Psoas muscle (tissue), 8 donors: Measurements from ENCODE around the gene ACAD11. TPM values are rescaled to one million over a fixed set of nuclear protein-coding genes. Genes with fewer than 3 reads are reported as not detected.

Source experiments
- ATAC-seq, 4 donors: fragments of 200-7000 bp; cut with Tn5 transposase; one replicate each; pipeline ENCODE4 v1.9.1; 2020; ENCODE audit warnings: moderate library complexity in 3 of 4, mild to moderate bottlenecking in 2 of 4
- DNase-seq, 2 donors: peaks; one replicate each; pipeline ENCODE4 v3.0.0-alpha.2; 2020
- H3K27ac ChIP-seq: fragments of 200-600 bp; one replicate; pipeline ENCODE4 v1.8.0; 2022
- H3K27me3 ChIP-seq, 3 donors: fragments of 200-600 bp in 1 of 3; one replicate each; pipeline versions ENCODE4 v1.6.1 to v1.8.0; 2013 to 2022; ENCODE audit warnings: low read length in 2 of 3, mild to moderate bottlenecking in 2 of 3, moderate library complexity in 1 of 3; ENCODE audit not compliant: insufficient read depth in 3 of 3
- H3K36me3 ChIP-seq, 2 donors: fragments of 200-600 bp in 1 of 2; one replicate each; pipeline versions ENCODE4 v1.6.1 to v1.8.0; 2013 to 2022; ENCODE audit warnings: low read depth in 1 of 2, mild to moderate bottlenecking in 1 of 2, moderate library complexity in 1 of 2; ENCODE audit not compliant: insufficient read depth in 1 of 2
- H3K4me1 ChIP-seq: fragments of 200-600 bp; one replicate; pipeline ENCODE4 v1.8.0; 2022
- H3K4me3 ChIP-seq: fragments of 200-600 bp; one replicate; pipeline ENCODE4 v1.8.0; 2022; ENCODE audit warnings: mild to moderate bottlenecking
- H3K9me3 ChIP-seq: fragments of 200-600 bp; one replicate; pipeline ENCODE4 v1.8.0; 2022
- WGBS, 3 donors: extraction: QIAGEN DNeasy Blood & Tissue Kit; methylation state at CpG; one replicate each; pipeline versions ENCODE4 v1.1.6 to v1.1.7; 2013; 5-methylcytosine and 5-hydroxymethylcytosine counted together
- intact Hi-C, 2 donors: fragments of 100-400 bp; cut with DNase I; formaldehyde crosslinking; loops; one replicate each; pipeline versions ENCODE4 v1.11.0 to v1.14.2; 2022
- polyA plus RNA-seq, 3 donors: library from polyadenylated mRNA; stranded (reverse); fragments of 200-250 nt; gene quantifications; one replicate each; pipeline ENCODE4 v1.2.3, GENCODE V29; 2013
- total RNA-seq, 4 donors: library from RNA; stranded (reverse); fragmentation: NEBNext Ultra II Directional in 2 of 4; extraction: Animal tissue kit (Norgen Biotek cat#: 25700) in 2 of 4; gene quantifications; one replicate each; pipeline versions ENCODE4 v1.2.1 to v1.2.4, GENCODE V29; 2021 to 2023
- TF ChIP-seq, protein P1 (sequence below): fragments of 200-600 bp; IDR thresholded peaks from one replicate; pipeline ENCODE4 v1.8.0; 2022; ENCODE audit warnings: antibody characterized with exemption
- donor health status: healthy with polysubstance abuse.
- donor health status: DM: no; HTN: no; CAD: no; lungs with moderate emphysema.
- donor health status: Bipolar disorder and iron deficiency.
- donor health status: healthy.
- donor health status: DM: yes; HTN: yes; CAD: no.
- donor health status: DM: no; HTN: no; CAD: no.
- donor health status: DM: no; HTN: no; CAD: no.
- donor health status: DM: yes; HTN: yes; CAD: no.

The ACAD11 gene
- total and polyA plus RNA-seq, 7 donors: 1.8 to 7.5 (median 5.7) TPM

DNA sequence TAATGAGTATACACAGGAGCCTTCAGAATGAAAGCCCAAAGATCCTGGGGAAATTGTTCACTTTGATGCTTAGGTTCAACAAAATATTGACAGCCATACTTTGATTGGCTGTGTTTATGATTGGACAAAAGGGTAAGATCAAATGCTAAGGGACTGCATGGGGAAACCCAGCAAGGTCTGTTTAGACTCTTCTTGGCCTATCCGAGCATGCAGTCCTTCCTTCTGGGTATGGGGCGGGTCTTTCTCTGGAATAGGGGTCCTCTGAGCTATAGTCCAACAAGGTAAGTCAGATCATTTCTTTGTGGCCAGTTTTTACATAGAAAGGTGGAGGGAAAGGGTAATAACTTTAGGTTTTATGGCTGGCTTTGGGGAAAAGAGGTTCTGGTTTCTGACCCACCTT lies 115.5 kb downstream of the ACAD11 start:
- intact Hi-C loops: no loop called here

GRCh38 chr3:132543011-132543739 lies 116.4 kb downstream of the ACAD11 start:
- DNase-seq: no peak

More for the DNA sequence above, 115.5 kb downstream of the ACAD11 start:
- Histone ChIP-seq H3K9me3 (no peaks in the 10 kb centered on the region), H3K36me3 (peaks cover 2 to 32% of the 10 kb centered on the region in 2 donors), H3K27ac (no peak overlapping the region), H3K4me1 (no peaks in the 10 kb centered on the region), H3K27me3 (no peaks in the 10 kb centered on the region), H3K4me3 (no peak overlapping the region)
- 93 to 98% (median 94%) methylated on average over 2 of the region's 2 CpGs for WGBS, 3 donors
- ATAC-seq (no peak), DNase-seq (no peak)
- TF ChIP-seq, protein P1, sequence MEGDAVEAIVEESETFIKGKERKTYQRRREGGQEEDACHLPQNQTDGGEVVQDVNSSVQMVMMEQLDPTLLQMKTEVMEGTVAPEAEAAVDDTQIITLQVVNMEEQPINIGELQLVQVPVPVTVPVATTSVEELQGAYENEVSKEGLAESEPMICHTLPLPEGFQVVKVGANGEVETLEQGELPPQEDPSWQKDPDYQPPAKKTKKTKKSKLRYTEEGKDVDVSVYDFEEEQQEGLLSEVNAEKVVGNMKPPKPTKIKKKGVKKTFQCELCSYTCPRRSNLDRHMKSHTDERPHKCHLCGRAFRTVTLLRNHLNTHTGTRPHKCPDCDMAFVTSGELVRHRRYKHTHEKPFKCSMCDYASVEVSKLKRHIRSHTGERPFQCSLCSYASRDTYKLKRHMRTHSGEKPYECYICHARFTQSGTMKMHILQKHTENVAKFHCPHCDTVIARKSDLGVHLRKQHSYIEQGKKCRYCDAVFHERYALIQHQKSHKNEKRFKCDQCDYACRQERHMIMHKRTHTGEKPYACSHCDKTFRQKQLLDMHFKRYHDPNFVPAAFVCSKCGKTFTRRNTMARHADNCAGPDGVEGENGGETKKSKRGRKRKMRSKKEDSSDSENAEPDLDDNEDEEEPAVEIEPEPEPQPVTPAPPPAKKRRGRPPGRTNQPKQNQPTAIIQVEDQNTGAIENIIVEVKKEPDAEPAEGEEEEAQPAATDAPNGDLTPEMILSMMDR: no peak

GRCh38 chr3:132542577-132542976 lies 117.0 kb downstream of the ACAD11 start:
- no peaks in the 10 kb centered on the region for H3K27me3 ChIP-seq
- TF ChIP-seq, protein P1: no peak
- no peak for DNase-seq
- no peaks in the 10 kb centered on the region for H3K4me1 ChIP-seq
- intact Hi-C loops: no loop called here
- H3K9me3 ChIP-seq: no peaks in the 10 kb centered on the region
- no peak overlapping the region for H3K27ac ChIP-seq
- peaks cover 2 to 48% of the 10 kb centered on the region in 2 donors for H3K36me3 ChIP-seq
- no peak for ATAC-seq
- 59 to 71% (median 67%) methylated on average over 2 of the region's 2 CpGs for WGBS, 3 donors
- no peak overlapping the region for H3K4me3 ChIP-seq

More at GRCh38 chr3:132543011-132543739, 116.4 kb downstream of the ACAD11 start:
- Histone ChIP-seq H3K4me1 (no peaks in the 10 kb centered on the region), H3K9me3 (no peaks in the 10 kb centered on the region), H3K27me3 (no peaks in the 10 kb centered on the region), H3K27ac (no peak overlapping the region), H3K4me3 (no peak overlapping the region), H3K36me3 (peaks cover 2 to 42% of the 10 kb centered on the region in 2 donors)
- no peak for ATAC-seq
- WGBS, 3 donors: 62 to 83% (median 72%) methylated on average over 2 of the region's 2 CpGs
- intact Hi-C loops: no loop called here
- TF ChIP-seq, protein P1: no peak

GRCh38 chr3:132539681-132540080 lies 119.9 kb downstream of the ACAD11 start:
- peaks cover 5 to 68% of the 10 kb centered on the region in 2 donors for H3K36me3 ChIP-seq
- no peaks in the 10 kb centered on the region for H3K9me3 ChIP-seq
- no peaks in the 10 kb centered on the region for H3K27me3 ChIP-seq
- no peak overlapping the region for H3K4me3 ChIP-seq
- TF ChIP-seq, protein P1: no peak
- ATAC-seq (no peak), DNase-seq (no peak)
- H3K27ac ChIP-seq: no peak overlapping the region
- intact Hi-C loops: loop anchor here in 1 of 2 donors (5.0 kb wide), 1 partner anchor 103 kb away; no protein-coding TSS in a partner anchor
- 59 to 80% (median 71%) methylated on average over 3 of the region's 3 CpGs for WGBS, 3 donors
- no peaks in the 10 kb centered on the region for H3K4me1 ChIP-seq
